OCI-LY3 (cell line): ENCODE data around the gene EFHC1.

Experiments
- H2AFZ ChIP-seq: fragments of 200-600, 300-600 bp; shearing (Covaris generic); 2 replicates; pipeline ENCODE4 v1.6.0; 2014; ENCODE audit warnings: antibody characterized with exemption, low read depth, low read length
- H3K27ac ChIP-seq: fragments of 200-600, 300-600 bp; sonication (generic); 2 replicates; pipeline ENCODE4 v1.5.1; 2014; ENCODE audit warnings: mild to moderate bottlenecking, low read length, moderate library complexity, mixed read lengths
- H3K27me3 ChIP-seq: fragments of 200-600, 300-600 bp; sonication (generic); 2 replicates; pipeline ENCODE4 v1.6.1; 2014; ENCODE audit warnings: low read depth, low read length, mixed read lengths
- H3K36me3 ChIP-seq: fragments of 200-600, 300-600 bp; sonication (generic); replicated peaks from 2 replicates; pipeline ENCODE3; 2014; ENCODE audit warnings: low read depth, low read length, mixed read lengths
- H3K4me1 ChIP-seq: fragments of 300-600, 200-600 bp; sonication (generic); 2 replicates; pipeline ENCODE4 v1.6.1; 2014; ENCODE audit warnings: low read length, mixed read lengths
- H3K4me2 ChIP-seq: fragments of 200-600, 300-600 bp; sonication (generic); 2 replicates; pipeline ENCODE4 v1.6.1; 2014; ENCODE audit warnings: low read length, mixed read lengths
- H3K4me3 ChIP-seq: fragments of 300-600, 200-600 bp; sonication (generic); 2 replicates; pipeline ENCODE4 v1.5.1; 2014; ENCODE audit warnings: antibody characterized with exemption, mild to moderate bottlenecking, low read length, moderate library complexity
- H3K79me2 ChIP-seq: fragments of 300-600, 200-600 bp; shearing (Covaris generic); 2 replicates; pipeline ENCODE4 v1.6.1; 2014; ENCODE audit warnings: mild to moderate bottlenecking, low read length, mixed read lengths
- H3K9ac ChIP-seq: fragments of 300-600, 200-600 bp; shearing (Covaris generic); 2 replicates; pipeline ENCODE4 v1.6.0; 2014; ENCODE audit warnings: mild to moderate bottlenecking, low read length, moderate library complexity
- H3K9me3 ChIP-seq: fragments of 200-600, 300-600 bp; shearing (Covaris generic); 2 replicates; pipeline ENCODE4 v1.6.1; 2014; ENCODE audit warnings: low read length, mixed read lengths; ENCODE audit not compliant: insufficient read depth
- H4K20me1 ChIP-seq: fragments of 200-600, 300-600 bp; sonication (generic); 2 replicates; pipeline ENCODE4 v1.6.1; 2016; ENCODE audit warnings: low read length, mixed read lengths; ENCODE audit not compliant: insufficient read depth
- EZH2phosphoT487 ChIP-seq: fragments of 200-600 bp; shearing (Covaris generic); IDR thresholded peaks from 2 replicates; pipeline ENCODE4 v1.6.1; 2018; ENCODE audit warnings: antibody characterized with exemption, mixed run types, low read depth
- TF ChIP-seq, protein P1 (sequence below): fragments of 200-600, 300-600 bp; sonication (generic); IDR thresholded peaks from 2 replicates; pipeline ENCODE4 v1.5.1; 2014; ENCODE audit warnings: antibody characterized with exemption, low read length, low read depth

Gene EFHC1

DNA sequence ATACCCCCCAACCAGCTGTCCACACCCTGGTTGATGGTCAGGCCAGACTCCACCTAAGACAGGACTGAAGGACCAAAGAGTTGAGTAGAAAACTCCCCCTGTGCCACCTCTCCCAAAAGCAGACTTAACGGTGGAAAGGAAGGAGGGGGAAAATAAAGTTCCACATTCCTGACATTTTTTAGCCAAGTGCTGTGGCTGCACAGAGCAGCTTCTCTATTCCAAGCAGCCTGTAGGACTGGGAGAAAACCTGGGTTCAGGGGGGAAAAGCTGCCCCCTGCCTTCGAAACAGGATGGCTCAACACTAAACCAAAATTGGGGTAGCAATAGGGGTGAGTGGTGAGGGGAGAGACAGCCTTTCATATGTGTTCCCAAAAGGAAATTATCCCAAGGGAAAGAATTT lies 153.2 kb downstream of the EFHC1 start:
- TF ChIP-seq, protein P1, sequence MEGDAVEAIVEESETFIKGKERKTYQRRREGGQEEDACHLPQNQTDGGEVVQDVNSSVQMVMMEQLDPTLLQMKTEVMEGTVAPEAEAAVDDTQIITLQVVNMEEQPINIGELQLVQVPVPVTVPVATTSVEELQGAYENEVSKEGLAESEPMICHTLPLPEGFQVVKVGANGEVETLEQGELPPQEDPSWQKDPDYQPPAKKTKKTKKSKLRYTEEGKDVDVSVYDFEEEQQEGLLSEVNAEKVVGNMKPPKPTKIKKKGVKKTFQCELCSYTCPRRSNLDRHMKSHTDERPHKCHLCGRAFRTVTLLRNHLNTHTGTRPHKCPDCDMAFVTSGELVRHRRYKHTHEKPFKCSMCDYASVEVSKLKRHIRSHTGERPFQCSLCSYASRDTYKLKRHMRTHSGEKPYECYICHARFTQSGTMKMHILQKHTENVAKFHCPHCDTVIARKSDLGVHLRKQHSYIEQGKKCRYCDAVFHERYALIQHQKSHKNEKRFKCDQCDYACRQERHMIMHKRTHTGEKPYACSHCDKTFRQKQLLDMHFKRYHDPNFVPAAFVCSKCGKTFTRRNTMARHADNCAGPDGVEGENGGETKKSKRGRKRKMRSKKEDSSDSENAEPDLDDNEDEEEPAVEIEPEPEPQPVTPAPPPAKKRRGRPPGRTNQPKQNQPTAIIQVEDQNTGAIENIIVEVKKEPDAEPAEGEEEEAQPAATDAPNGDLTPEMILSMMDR: 0 out of 2 replicates have a peak, but pooled peaks have one; percentile 8
- no peak for TF ChIP-seq EZH2phosphoT487
- Histone ChIP-seq H3K4me1 (peaks cover 44% of the 10 kb centered on the region), H3K4me2 (peak overlapping the region; percentile 0; the same call in 1 of the 2 replicates), H3K36me3 (peaks cover 5% of the 10 kb centered on the region), H4K20me1 (peaks cover 42% of the 10 kb centered on the region), H3K9me3 (no peaks in the 10 kb centered on the region), H3K27ac (no peak overlapping the region), H2AFZ (no peak overlapping the region), H3K79me2 (peaks cover 85% of the 10 kb centered on the region), H3K27me3 (no peaks in the 10 kb centered on the region), H3K4me3 (no peak overlapping the region), H3K9ac (no peak overlapping the region)
